HFFc6 (cell line): Measurements from ENCODE around the gene MYLK. TPM values are rescaled to one million over a fixed set of nuclear protein-coding genes. Genes with fewer than 3 reads are reported as not detected.

Source experiments
- DNase-seq: peaks from one replicate; pipeline ENCODE4 v3.0.0-alpha.2; 2018
- H3K27ac Mint-ChIP-seq: 2 replicates; pipeline ENCODE4 v1.8.0; 2020; ENCODE audit warnings: mild to moderate bottlenecking, mixed read lengths
- H3K27me3 Mint-ChIP-seq: 2 replicates; pipeline ENCODE4 v1.8.0; 2021; ENCODE audit warnings: mild to moderate bottlenecking, moderate library complexity, mixed read lengths; ENCODE audit not compliant: insufficient read depth
- H3K36me3 Mint-ChIP-seq: 2 replicates; pipeline ENCODE4 v1.8.0; 2021; ENCODE audit warnings: low read depth, mixed read lengths
- H3K4me1 Mint-ChIP-seq: 2 replicates; pipeline ENCODE4 v1.8.0; 2020; ENCODE audit warnings: low read depth, mixed read lengths
- H3K4me3 Mint-ChIP-seq: 2 replicates; pipeline ENCODE4 v1.8.0; 2020; ENCODE audit warnings: mild to moderate bottlenecking, moderate library complexity, mixed read lengths
- H3K9me3 Mint-ChIP-seq: 2 replicates; pipeline ENCODE4 v1.8.0; 2020; ENCODE audit warnings: mild to moderate bottlenecking, mixed read lengths
- total RNA-seq, 6 experiments: library from RNA; stranded (reverse); fragmentation: NEBNext Ultra II Directional; extraction: Animal tissue kit (Norgen Biotek cat#: 25700); gene quantifications; 2 replicates in 1 of 6; 3 replicates in 5 of 6; pipeline ENCODE4 v1.2.3, GENCODE V29; 2021
- TF ChIP-seq, protein P1 (sequence below): fragments of 200-600 bp; sonication (generic); IDR thresholded peaks from 2 replicates; pipeline ENCODE4 v1.5.0; 2021; ENCODE audit warnings: antibody characterized with exemption, mild to moderate bottlenecking

The MYLK gene
- total RNA-seq, 6 experiments from 2014 or later: 296 to 431 (median 335) TPM

DNA sequence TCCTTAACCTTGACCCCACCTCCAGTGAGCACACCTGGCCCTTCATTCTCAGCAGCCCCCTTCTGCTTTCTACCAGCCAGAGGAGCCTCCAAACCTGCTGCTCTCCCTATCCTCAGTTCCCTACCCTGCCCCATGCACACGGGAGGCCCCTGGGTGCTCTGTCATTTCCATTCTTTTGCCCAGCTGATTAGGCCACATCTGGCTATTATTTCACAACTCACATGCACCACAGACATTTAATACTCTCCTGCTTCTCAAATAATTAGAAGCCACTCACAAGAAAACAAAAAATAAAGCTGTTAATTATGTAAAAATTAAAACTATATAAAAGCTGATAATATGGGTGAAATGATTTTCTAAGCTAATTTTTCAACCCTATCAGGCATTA lies 50.7 kb downstream of the MYLK start:
- no peaks in the 10 kb centered on the region; the same call in 1 of the 2 replicates for H3K27me3 Mint-ChIP-seq
- peaks cover 62% of the 10 kb centered on the region for H3K4me1 Mint-ChIP-seq
- no peak overlapping the region for H3K4me3 Mint-ChIP-seq
- DNase-seq: no peak
- H3K36me3 Mint-ChIP-seq: peaks cover 83% of the 10 kb centered on the region
- TF ChIP-seq, protein P1, sequence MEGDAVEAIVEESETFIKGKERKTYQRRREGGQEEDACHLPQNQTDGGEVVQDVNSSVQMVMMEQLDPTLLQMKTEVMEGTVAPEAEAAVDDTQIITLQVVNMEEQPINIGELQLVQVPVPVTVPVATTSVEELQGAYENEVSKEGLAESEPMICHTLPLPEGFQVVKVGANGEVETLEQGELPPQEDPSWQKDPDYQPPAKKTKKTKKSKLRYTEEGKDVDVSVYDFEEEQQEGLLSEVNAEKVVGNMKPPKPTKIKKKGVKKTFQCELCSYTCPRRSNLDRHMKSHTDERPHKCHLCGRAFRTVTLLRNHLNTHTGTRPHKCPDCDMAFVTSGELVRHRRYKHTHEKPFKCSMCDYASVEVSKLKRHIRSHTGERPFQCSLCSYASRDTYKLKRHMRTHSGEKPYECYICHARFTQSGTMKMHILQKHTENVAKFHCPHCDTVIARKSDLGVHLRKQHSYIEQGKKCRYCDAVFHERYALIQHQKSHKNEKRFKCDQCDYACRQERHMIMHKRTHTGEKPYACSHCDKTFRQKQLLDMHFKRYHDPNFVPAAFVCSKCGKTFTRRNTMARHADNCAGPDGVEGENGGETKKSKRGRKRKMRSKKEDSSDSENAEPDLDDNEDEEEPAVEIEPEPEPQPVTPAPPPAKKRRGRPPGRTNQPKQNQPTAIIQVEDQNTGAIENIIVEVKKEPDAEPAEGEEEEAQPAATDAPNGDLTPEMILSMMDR: no peak
- H3K9me3 Mint-ChIP-seq: peaks cover 29% of the 10 kb centered on the region
- H3K27ac Mint-ChIP-seq: peak overlapping the region; percentile 89

DNA sequence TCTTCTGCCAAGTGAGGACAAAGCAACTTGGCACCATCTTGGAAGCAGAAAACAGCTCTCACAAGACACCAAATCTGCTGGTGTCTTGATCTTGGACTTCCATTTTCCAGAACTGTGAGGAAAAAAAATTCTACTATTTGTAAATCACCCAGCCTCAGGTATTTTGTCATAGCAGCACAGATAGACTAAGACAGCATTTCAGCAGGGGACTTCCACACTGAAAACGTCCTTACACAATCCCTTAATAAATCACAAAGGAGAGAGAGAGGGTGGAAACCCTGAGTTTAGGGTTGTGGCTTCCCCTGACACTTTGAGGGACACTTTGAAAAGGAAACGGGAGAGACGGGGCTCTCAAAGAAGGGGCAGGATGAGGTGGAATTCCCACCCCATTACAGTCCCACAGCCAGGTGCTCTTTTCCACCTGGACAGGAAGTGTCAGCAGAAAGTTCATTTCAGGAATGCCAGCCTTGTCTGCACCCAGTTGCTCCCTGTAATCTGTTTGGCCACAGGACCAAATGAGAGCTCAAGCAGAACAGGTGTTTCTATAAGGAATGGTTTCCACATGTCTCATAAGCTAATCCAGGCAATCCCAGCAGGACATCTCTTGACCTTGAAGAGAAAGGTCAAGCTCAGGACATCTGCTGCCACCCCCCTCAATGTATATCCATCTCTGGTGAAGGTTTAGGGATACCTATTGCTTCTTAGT lies 51.3 kb downstream of the MYLK start:
- H3K4me3 Mint-ChIP-seq: no peak overlapping the region
- H3K9me3 Mint-ChIP-seq: peaks cover 29% of the 10 kb centered on the region
- no peaks in the 10 kb centered on the region; the same call in 1 of the 2 replicates for H3K27me3 Mint-ChIP-seq
- DNase-seq: no peak
- H3K4me1 Mint-ChIP-seq: peaks cover 56% of the 10 kb centered on the region
- TF ChIP-seq, protein P1: no peak
- H3K27ac Mint-ChIP-seq: peak overlapping the region; percentile 89
- H3K36me3 Mint-ChIP-seq: peaks cover 83% of the 10 kb centered on the region

DNA sequence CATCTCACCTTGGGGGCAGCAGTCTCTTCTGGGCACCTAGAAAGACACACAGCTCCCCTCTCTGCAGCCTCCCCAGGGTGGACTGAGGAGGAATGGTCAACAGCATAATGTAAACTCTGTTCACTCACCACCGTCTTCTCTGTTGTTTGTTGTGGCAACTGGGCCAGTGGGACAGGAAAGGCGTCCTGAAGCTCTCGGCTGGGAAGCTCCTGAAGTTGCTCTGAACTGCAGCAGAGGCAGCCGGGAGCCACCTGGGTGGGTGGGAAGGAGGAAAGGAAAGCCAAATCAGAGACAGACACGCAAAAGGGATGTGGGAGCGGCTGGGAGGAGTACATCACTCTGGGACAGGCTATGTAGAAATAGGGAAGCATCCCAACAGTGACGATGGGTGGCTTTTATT lies 52.7 kb downstream of the MYLK start:
- Mint-ChIP-seq H3K36me3 (peaks cover 83% of the 10 kb centered on the region), H3K27ac (peak overlapping the region; percentile 62), H3K4me1 (peaks cover 46% of the 10 kb centered on the region), H3K9me3 (peaks cover 30% of the 10 kb centered on the region), H3K4me3 (no peak overlapping the region), H3K27me3 (no peaks in the 10 kb centered on the region; the same call in 1 of the 2 replicates)
- TF ChIP-seq, protein P1: no peak
- no peak for DNase-seq

DNA sequence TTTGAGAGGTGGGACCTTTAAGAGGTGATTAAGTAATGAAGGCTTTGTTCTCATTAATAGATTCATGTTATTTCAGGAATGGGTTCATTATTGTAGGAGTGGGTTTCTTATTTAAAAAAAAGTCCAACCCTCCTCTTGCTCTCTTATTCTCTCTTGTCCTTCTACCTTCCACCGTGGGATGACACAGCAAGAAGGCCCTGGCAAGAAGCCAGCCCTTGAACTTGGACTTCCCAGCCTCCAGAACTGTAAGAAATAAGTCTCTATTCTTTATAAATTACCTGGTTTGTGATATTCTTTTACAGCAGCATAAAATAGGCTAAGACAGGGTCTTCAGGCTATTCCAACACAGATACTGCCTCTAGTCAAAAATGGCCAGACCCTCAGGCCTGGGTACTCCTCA lies 62.2 kb downstream of the MYLK start:
- Mint-ChIP-seq H3K36me3 (peaks cover 88% of the 10 kb centered on the region), H3K27ac (peak overlapping the region; percentile 44; the same call in 1 of the 2 replicates), H3K27me3 (peaks cover 2% of the 10 kb centered on the region), H3K4me3 (no peak overlapping the region; the same call in 1 of the 2 replicates), H3K9me3 (peaks cover 22% of the 10 kb centered on the region), H3K4me1 (peaks cover 68% of the 10 kb centered on the region)
- TF ChIP-seq, protein P1: no peak
- DNase-seq: no peak

DNA sequence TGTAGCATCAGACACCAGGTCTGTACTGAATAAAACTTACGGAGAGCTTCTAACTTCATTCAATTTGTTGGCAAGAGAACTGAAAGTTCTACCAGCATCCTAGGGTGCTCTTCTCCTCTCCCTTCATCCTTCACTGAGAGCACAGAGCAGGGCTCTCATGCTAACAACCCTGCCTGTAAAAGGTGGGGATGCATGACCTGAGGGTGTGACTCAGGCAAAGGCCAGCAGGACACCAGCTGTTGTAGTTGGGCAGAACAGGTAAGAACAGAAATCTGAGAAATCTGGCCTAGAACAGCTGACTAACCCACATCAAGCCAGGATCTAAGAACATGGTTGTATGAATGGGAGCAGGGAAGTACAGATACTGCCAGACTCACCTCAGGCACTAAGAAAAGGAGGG lies 64.2 kb downstream of the MYLK start:
- H3K9me3 Mint-ChIP-seq: peaks cover 16% of the 10 kb centered on the region

More for the DNA sequence above, 64.2 kb downstream of the MYLK start:
- Mint-ChIP-seq H3K27me3 (peaks cover 2% of the 10 kb centered on the region), H3K4me3 (peak overlapping the region; percentile 33), H3K4me1 (peaks cover 88% of the 10 kb centered on the region), H3K27ac (peak overlapping the region; percentile 83), H3K36me3 (peaks cover 79% of the 10 kb centered on the region)
- TF ChIP-seq, protein P1: no peak
- DNase-seq: no peak
